AG09309 (cell line): Measurements from ENCODE around the gene TTR.
A peak's percentile ranks its signal among the peaks of the same experiment; 100 is the strongest.

Source experiments
- DNase-seq: peaks from one replicate; pipeline ENCODE4 v3.0.0-alpha.2; 2010; ENCODE audit warnings: low read depth
- H3K4me3 ChIP-seq: 2 replicates; pipeline ENCODE4 v1.5.1; 2011; ENCODE audit warnings: mild to moderate bottlenecking, low read depth, low read length, moderate library complexity; ENCODE audit not compliant: control insufficient read depth
- CTCF ChIP-seq: IDR thresholded peaks from 2 replicates; pipeline ENCODE4 v1.5.1; 2011; ENCODE audit warnings: mild to moderate bottlenecking, low read depth, low read length, inconsistent platforms; ENCODE audit not compliant: insufficient read depth, control insufficient read depth; ENCODE audit errors: missing control alignments

TTR gene

GRCh38 chr18:31576670-31577069 is 15.0 kb upstream of the TTR start:
- TF ChIP-seq CTCF: no peak
- DNase-seq: no peak
- no peak overlapping the region for H3K4me3 ChIP-seq

GRCh38 chr18:31577195-31577594 is 14.5 kb upstream of the TTR start:
- no peak for DNase-seq
- no peak for TF ChIP-seq CTCF
- no peak overlapping the region for H3K4me3 ChIP-seq

GRCh38 chr18:31578126-31578525 is 13.6 kb upstream of the TTR start:
- TF ChIP-seq CTCF: no peak
- H3K4me3 ChIP-seq: no peak overlapping the region
- DNase-seq: no peak

GRCh38 chr18:31579375-31579774 is 12.3 kb upstream of the TTR start:
- no peak for TF ChIP-seq CTCF
- H3K4me3 ChIP-seq: no peak overlapping the region
- DNase-seq: no peak

- no peak overlapping the region for H3K4me3 ChIP-seq
- peak; percentile 3 for DNase-seq
- TF ChIP-seq CTCF: no peak
Measured at GRCh38 chr18:31581498-31582197, 10.0 kb upstream of the TTR start.

GRCh38 chr18:31583185-31583854 is 8.4 kb upstream of the TTR start:
- H3K4me3 ChIP-seq: no peak overlapping the region
- no peak for TF ChIP-seq CTCF
- DNase-seq: no peak

- no peak overlapping the region for H3K4me3 ChIP-seq
- DNase-seq: no peak
- TF ChIP-seq CTCF: no peak
Measured at GRCh38 chr18:31585991-31586390, 5.7 kb upstream of the TTR start.
